WTC11 (cell line): ENCODE data around the gene PRB4. TPM values are rescaled to one million over a fixed set of nuclear protein-coding genes. Genes with fewer than 3 reads are reported as not detected.

ENCODE experiments used
- total RNA-seq: library from RNA; stranded (reverse); gene quantifications from 3 replicates; pipeline ENCODE4 v1.2.3, GENCODE V29; 2021

The PRB4 gene
- total RNA-seq, 1 experiment from 2014 or later: not detected

Other genes with a start within 250 kb of the PRB4 start
- gene TAS2R46, start 248.1 kb downstream of the PRB4 start, total RNA-seq: 0.44 to 0.85 TPM (median 0.69 TPM) in 3 replicates
- 0.28 to 0.55 TPM (median 0.53 TPM) in 3 replicates for gene TAS2R43, start 218.1 kb downstream of the PRB4 start, total RNA-seq
- gene TAS2R30, start 175.8 kb downstream of the PRB4 start, total RNA-seq: 1.2 to 1.7 TPM (median 1.4 TPM) in 3 replicates
- gene SMIM10L1, start 139.2 kb downstream of the PRB4 start, total RNA-seq: 11.8 to 12.3 TPM (median 12.2 TPM) in 3 replicates
- not detected in 3 replicates for gene TAS2R42, start 123.5 kb downstream of the PRB4 start, total RNA-seq
- gene PRB3, start 40.7 kb downstream of the PRB4 start, total RNA-seq: 0.77 to 1.2 TPM (median 1.2 TPM) in 3 replicates
- not detected in 3 replicates for gene PRB2, start 85.1 kb upstream of the PRB4 start, total RNA-seq